Fibroblast of skin of left quadriceps (primary cell): Measurements from ENCODE around the gene DUSP2.

Experiments
- DNase-seq, 2 experiments: peaks; one replicate each; pipeline ENCODE4 v3.0.0-alpha.2; 2013; ENCODE audit warnings: low read depth in 2 of 2

Gene DUSP2

GRCh38 chr2:96102596-96103186, 42.5 kb downstream of the DUSP2 start:
- no peak for DNase-seq

- no peak for DNase-seq
Observed at GRCh38 chr2:96100893-96101304, 44.3 kb downstream of the DUSP2 start.

GRCh38 chr2:96099861-96100798, 45.1 kb downstream of the DUSP2 start:
- DNase-seq = no peak

- DNase-seq = no peak
Observed at GRCh38 chr2:96098900-96099590, 46.2 kb downstream of the DUSP2 start.

- no peak for DNase-seq
Observed at GRCh38 chr2:96097951-96098823, 47.1 kb downstream of the DUSP2 start.

GRCh38 chr2:96097441-96097840, 47.8 kb downstream of the DUSP2 start:
- DNase-seq = no peak

- DNase-seq = no peak
Observed at GRCh38 chr2:96095116-96095636, 50.1 kb downstream of the DUSP2 start.

GRCh38 chr2:96093528-96093927, 51.7 kb downstream of the DUSP2 start:
- DNase-seq = no peak
